ENCODE data around the gene GCA.

GCA gene

DNA sequence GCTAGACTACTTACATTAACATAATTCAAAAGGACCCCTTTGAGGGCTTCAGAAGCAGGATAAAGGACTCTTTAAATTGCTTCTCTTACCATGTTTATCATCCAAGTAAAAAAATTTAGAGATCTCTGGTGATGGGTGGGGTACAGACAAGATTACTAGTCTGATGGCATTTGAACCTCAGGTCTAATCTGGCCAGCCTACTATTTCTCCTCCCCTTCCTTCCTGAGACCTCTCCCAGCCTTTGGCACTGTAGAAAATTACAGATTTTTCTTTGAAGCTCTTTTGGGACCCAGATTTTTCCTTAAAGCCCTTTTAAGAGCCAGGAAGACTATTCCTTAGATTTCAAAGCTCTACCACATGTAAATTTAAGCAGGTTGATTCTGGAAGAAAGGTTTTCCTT lies 28.9 kb downstream of the GCA start:
- H3K36me3 ChIP-seq (ENCODE audit: control insufficient read depth, insufficient read depth, low read length) = no peaks in the 10 kb centered on the region
- H3K4me3 ChIP-seq (ENCODE audit: low read depth, low read length) = no peak overlapping the region
- H3K27me3 ChIP-seq (ENCODE audit: control insufficient read depth, insufficient read depth, low read length) = no peaks in the 10 kb centered on the region
- H3K27ac ChIP-seq (ENCODE audit: low read depth, low read length) = no peak overlapping the region
- no peaks in the 10 kb centered on the region for H3K4me1 ChIP-seq (ENCODE audit: control insufficient read depth, insufficient read depth, low read length)
- no peaks in the 10 kb centered on the region for H3K9me3 ChIP-seq (ENCODE audit: control insufficient read depth, insufficient read depth, low read depth, low read length)
- no peak overlapping the region for H3K9ac ChIP-seq (ENCODE audit: low read length)

DNA sequence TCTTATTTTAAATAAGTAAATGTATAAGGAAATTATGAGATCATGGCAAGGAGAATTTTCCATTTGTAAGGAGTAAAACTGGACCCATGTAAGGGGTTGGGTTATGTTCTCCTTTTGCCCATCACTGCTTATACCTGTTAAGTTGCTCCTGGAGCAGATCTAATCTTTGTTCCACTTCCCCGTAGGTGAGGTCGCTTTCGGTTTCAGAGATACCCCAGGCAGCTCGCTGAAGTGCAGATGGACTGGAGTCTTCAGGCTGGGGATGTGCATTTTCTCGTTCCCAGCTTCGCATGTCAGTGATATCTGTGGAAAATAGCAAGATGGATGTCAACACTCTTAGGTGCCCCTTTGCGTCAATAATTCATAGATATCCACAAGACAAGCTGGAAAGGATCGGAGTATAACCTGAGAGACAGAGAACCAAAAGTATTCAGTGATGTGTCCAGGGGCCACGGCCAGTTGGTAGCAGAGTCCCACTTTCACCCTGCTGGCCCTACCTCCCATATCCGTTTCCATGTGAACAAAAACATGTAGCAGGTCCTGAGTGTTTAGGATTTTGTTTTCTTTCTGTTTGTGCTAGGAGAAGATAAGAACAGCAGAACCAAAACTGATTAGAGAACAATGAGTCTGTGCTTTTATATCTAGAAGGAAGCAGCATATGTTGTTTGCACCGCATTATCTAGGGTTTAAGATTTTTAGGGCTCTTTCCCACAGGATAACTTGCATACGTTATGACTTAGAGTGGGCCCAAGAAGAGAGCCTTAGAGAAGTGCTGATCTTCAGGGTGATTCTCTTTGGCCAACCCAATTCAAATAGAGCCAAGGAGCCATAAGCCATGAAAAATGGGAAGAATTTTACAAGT lies 36.0 kb downstream of the GCA start:
- H3K27me3 ChIP-seq (ENCODE audit: control insufficient read depth, insufficient read depth, low read length) = no peaks in the 10 kb centered on the region
- no peaks in the 10 kb centered on the region for H3K4me1 ChIP-seq (ENCODE audit: control insufficient read depth, insufficient read depth, low read length)
- no peak overlapping the region for H3K9ac ChIP-seq (ENCODE audit: low read length)
- no peaks in the 10 kb centered on the region for H3K9me3 ChIP-seq (ENCODE audit: control insufficient read depth, insufficient read depth, low read depth, low read length)
- no peaks in the 10 kb centered on the region for H3K36me3 ChIP-seq (ENCODE audit: control insufficient read depth, insufficient read depth, low read length)
- no peak overlapping the region for H3K27ac ChIP-seq (ENCODE audit: low read depth, low read length)
- H3K4me3 ChIP-seq (ENCODE audit: low read depth, low read length) = no peak overlapping the region

DNA sequence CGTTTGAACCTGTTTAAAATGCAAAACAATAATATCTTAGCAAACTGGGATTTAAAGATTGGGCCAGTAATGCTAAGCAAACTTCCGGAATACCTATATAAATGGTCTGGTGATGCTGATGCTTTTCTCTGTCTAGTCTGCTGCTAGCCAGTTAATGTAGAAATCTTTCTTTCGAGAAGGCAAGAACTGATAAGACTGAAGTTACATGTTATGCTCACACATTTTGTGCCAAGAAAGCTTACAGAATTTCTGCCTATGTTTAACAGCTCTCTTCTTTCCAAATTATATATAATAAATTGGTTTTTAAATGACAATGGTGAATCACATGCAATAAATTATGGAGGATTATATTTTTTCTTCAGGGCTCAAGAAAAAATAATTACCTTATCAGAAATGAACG lies 37.9 kb downstream of the GCA start:
- Histone ChIP-seq H3K4me1 (ENCODE audit: control insufficient read depth, insufficient read depth, low read length) (no peaks in the 10 kb centered on the region), H3K27me3 (ENCODE audit: control insufficient read depth, insufficient read depth, low read length) (no peaks in the 10 kb centered on the region), H3K9ac (ENCODE audit: low read length) (no peak overlapping the region), H3K27ac (ENCODE audit: low read depth, low read length) (no peak overlapping the region), H3K36me3 (ENCODE audit: control insufficient read depth, insufficient read depth, low read length) (no peaks in the 10 kb centered on the region), H3K9me3 (ENCODE audit: control insufficient read depth, insufficient read depth, low read depth, low read length) (no peaks in the 10 kb centered on the region), H3K4me3 (ENCODE audit: low read depth, low read length) (no peak overlapping the region)

DNA sequence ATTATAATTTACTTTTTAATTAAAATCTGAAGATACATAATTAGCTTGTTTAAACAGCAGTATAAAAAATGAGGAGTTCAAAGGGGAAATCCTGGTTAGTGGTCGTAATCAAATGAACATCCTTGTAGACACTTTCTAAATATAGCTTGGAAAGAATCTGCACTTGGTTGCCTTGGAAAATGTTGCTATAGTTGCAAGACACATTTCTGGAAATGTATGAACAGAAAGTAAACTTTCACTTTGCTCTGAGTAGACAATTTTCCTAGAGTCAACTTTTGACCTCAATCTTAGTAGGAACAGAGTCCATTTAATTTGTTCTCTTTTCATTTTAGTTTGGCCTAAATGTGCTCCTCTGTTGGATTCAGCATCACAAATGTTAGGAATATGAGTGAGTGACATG lies 38.3 kb downstream of the GCA start:
- Histone ChIP-seq H3K36me3 (ENCODE audit: control insufficient read depth, insufficient read depth, low read length) (no peaks in the 10 kb centered on the region), H3K4me3 (ENCODE audit: low read depth, low read length) (no peak overlapping the region), H3K9me3 (ENCODE audit: control insufficient read depth, insufficient read depth, low read depth, low read length) (no peaks in the 10 kb centered on the region), H3K9ac (ENCODE audit: low read length) (no peak overlapping the region), H3K4me1 (ENCODE audit: control insufficient read depth, insufficient read depth, low read length) (no peaks in the 10 kb centered on the region), H3K27me3 (ENCODE audit: control insufficient read depth, insufficient read depth, low read length) (no peaks in the 10 kb centered on the region), H3K27ac (ENCODE audit: low read depth, low read length) (no peak overlapping the region)

DNA sequence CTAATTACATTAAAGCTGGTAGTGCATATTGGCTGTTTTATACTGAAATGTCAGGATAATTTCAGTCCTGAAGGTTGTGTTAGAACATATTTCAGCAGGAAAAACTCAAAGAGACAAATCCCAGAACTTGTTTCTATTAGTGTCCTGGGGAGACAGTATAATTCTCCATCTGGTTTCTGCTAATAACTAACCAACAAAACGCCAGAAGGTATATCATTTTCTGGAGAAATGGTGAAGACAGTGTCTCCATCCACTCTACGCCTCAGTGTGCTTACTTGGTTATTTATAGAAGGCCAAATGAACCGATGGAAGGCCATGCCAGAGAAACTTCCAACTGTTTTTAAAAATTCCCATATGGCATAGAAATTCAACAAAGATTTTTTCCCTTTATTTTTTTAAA lies 41.6 kb downstream of the GCA start:
- H3K9me3 ChIP-seq (ENCODE audit: control insufficient read depth, insufficient read depth, low read depth, low read length) = no peaks in the 10 kb centered on the region
- H3K27me3 ChIP-seq (ENCODE audit: control insufficient read depth, insufficient read depth, low read length) = no peaks in the 10 kb centered on the region
- no peaks in the 10 kb centered on the region for H3K36me3 ChIP-seq (ENCODE audit: control insufficient read depth, insufficient read depth, low read length)
- no peak overlapping the region for H3K27ac ChIP-seq (ENCODE audit: low read depth, low read length)
- H3K4me1 ChIP-seq (ENCODE audit: control insufficient read depth, insufficient read depth, low read length) = no peaks in the 10 kb centered on the region
- H3K4me3 ChIP-seq (ENCODE audit: low read depth, low read length) = no peak overlapping the region
- no peak overlapping the region for H3K9ac ChIP-seq (ENCODE audit: low read length)

DNA sequence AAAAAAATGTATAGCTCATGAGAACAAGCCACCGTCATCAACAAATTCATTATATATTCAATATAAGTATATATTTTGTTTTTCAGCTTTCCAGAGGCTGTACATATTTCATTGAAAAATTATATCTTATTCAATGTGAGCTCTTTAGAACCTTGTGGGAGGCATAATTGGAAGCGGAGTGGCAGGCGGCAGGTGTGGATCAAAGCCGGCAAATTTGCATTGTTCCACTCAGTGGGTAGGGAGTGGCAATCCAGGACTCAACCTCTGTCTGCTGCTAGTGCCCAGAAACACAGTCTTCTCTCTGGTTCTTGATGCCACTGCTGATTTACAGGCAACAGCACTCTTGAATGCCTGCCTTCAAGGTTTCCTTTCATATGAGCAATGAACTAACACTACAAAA lies 46.9 kb downstream of the GCA start:
- H3K9ac ChIP-seq (ENCODE audit: low read length) = no peak overlapping the region
- no peak overlapping the region for H3K27ac ChIP-seq (ENCODE audit: low read depth, low read length)
- no peaks in the 10 kb centered on the region for H3K27me3 ChIP-seq (ENCODE audit: control insufficient read depth, insufficient read depth, low read length)
- no peaks in the 10 kb centered on the region for H3K4me1 ChIP-seq (ENCODE audit: control insufficient read depth, insufficient read depth, low read length)
- H3K9me3 ChIP-seq (ENCODE audit: control insufficient read depth, insufficient read depth, low read depth, low read length) = no peaks in the 10 kb centered on the region
- H3K36me3 ChIP-seq (ENCODE audit: control insufficient read depth, insufficient read depth, low read length) = no peaks in the 10 kb centered on the region
- no peak overlapping the region for H3K4me3 ChIP-seq (ENCODE audit: low read depth, low read length)

DNA sequence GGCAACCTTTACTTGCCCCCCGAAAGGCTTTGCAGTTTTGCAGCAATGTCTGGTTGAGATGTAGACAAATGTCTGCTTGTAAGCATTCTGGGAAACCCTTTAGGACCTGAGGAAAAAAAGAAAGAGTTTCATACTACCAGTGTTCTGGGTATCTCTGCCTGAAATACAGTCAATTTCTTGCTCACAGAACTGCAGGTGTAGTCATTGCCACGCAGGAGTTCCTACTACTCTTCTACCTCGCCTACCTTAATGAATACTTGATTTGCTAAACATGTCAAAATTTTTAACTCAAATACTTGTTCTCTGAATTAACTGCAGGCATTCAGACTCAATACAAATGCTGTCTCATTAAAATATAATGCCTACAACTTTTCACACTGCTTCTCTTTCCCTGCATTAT lies 56.4 kb downstream of the GCA start:
- no peaks in the 10 kb centered on the region for H3K36me3 ChIP-seq (ENCODE audit: control insufficient read depth, insufficient read depth, low read length)
- no peaks in the 10 kb centered on the region for H3K9me3 ChIP-seq (ENCODE audit: control insufficient read depth, insufficient read depth, low read depth, low read length)
- H3K4me1 ChIP-seq (ENCODE audit: control insufficient read depth, insufficient read depth, low read length) = peaks cover 4% of the 10 kb centered on the region; the same call in 1 of the 2 replicates
- H3K27me3 ChIP-seq (ENCODE audit: control insufficient read depth, insufficient read depth, low read length) = no peaks in the 10 kb centered on the region
- no peak overlapping the region for H3K27ac ChIP-seq (ENCODE audit: low read depth, low read length)
- no peak overlapping the region for H3K4me3 ChIP-seq (ENCODE audit: low read depth, low read length)
- H3K9ac ChIP-seq (ENCODE audit: low read length) = no peak overlapping the region

DNA sequence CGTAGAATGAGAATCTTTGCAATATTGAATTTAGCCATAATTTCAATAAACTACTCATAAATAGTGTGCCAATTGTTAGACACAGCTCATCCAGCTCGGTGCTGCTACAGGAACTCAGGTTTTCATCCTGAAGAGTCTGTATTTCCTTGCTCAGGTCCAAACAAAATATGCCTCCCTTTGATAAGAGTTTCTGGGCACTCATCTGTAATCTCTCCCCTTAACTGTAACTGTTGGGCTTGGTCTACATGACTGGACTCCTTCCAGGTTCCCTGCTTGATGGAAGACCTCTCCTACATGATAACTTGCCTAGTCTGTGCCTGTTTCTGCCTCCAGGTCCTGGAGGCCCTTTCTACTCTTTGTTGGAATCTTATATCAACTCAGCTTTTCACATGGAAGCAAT lies 57.9 kb downstream of the GCA start:
- peaks cover 4% of the 10 kb centered on the region; the same call in 1 of the 2 replicates for H3K4me1 ChIP-seq (ENCODE audit: control insufficient read depth, insufficient read depth, low read length)
- H3K9ac ChIP-seq (ENCODE audit: low read length) = no peak overlapping the region
- no peaks in the 10 kb centered on the region for H3K36me3 ChIP-seq (ENCODE audit: control insufficient read depth, insufficient read depth, low read length)
- H3K27ac ChIP-seq (ENCODE audit: low read depth, low read length) = no peak overlapping the region; the same call in 1 of the 2 replicates
- no peaks in the 10 kb centered on the region for H3K9me3 ChIP-seq (ENCODE audit: control insufficient read depth, insufficient read depth, low read depth, low read length)
- H3K4me3 ChIP-seq (ENCODE audit: low read depth, low read length) = no peak overlapping the region
- H3K27me3 ChIP-seq (ENCODE audit: control insufficient read depth, insufficient read depth, low read length) = no peaks in the 10 kb centered on the region

DNA sequence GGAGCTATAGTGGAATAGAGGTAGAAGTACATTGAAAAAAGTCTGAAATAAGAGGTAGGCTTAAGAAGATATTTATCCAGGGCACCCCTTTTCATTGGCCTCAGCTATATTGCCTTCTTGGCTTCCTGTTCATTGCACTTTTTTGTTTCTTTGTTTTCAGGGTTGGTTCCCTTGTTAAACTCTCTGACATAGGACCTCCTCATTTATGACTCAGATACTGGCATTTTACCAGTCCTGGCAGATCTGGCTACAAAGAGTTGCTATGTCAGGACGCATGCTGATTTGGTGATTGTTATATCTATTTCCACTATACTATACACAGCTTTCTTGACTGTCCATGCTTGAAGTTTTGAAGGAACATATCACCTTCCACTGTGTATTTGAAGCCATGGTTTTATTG lies 60.0 kb downstream of the GCA start:
- Histone ChIP-seq H3K9me3 (ENCODE audit: control insufficient read depth, insufficient read depth, low read depth, low read length) (no peaks in the 10 kb centered on the region), H3K9ac (ENCODE audit: low read length) (no peak overlapping the region), H3K4me3 (ENCODE audit: low read depth, low read length) (no peak overlapping the region), H3K27me3 (ENCODE audit: control insufficient read depth, insufficient read depth, low read length) (no peaks in the 10 kb centered on the region), H3K4me1 (ENCODE audit: control insufficient read depth, insufficient read depth, low read length) (peaks cover 4% of the 10 kb centered on the region; the same call in 1 of the 2 replicates), H3K27ac (ENCODE audit: low read depth, low read length) (no peak overlapping the region), H3K36me3 (ENCODE audit: control insufficient read depth, insufficient read depth, low read length) (no peaks in the 10 kb centered on the region)
